Peyer's patch (tissue), 4 donors: Measurements from ENCODE around the gene MAML3. TPM values are rescaled to one million over a fixed set of nuclear protein-coding genes. Genes with fewer than 3 reads are reported as not detected.

Source experiments
- DNase-seq, 3 donors: peaks; one replicate each; pipeline ENCODE4 v3.0.0-alpha.2; 2017 to 2019
- H3K27ac ChIP-seq, 4 donors: fragments of 200-600 bp; sonication (generic); one replicate each; pipeline ENCODE4 v1.5.1; 2016 to 2019
- H3K27me3 ChIP-seq, 2 donors: fragments of 200-600 bp; sonication (generic); one replicate each; pipeline ENCODE4 v1.5.1; 2019
- H3K36me3 ChIP-seq, 3 donors: fragments of 200-600 bp; sonication (generic); one replicate each; pipeline ENCODE4 v1.5.1; 2016 to 2019
- H3K4me1 ChIP-seq, 4 donors: fragments of 200-600 bp; sonication (generic); one replicate each; pipeline ENCODE4 v1.5.1; 2016 to 2019
- H3K4me3 ChIP-seq, 4 donors: fragments of 200-600 bp; sonication (generic); 1 replicate in 3 of 4; 2 replicates in 1 of 4; pipeline ENCODE4 v1.5.1; 2016 to 2019; ENCODE audit warnings: mild to moderate bottlenecking in 1 of 4
- H3K9me3 ChIP-seq, 4 donors: fragments of 200-600 bp; sonication (generic); one replicate each; pipeline ENCODE4 v1.5.1; 2016 to 2019; ENCODE audit warnings: mild to moderate bottlenecking in 1 of 4
- CTCF ChIP-seq, 6 experiments: fragments of 450-650 bp in 4 of 6; fragments of 200-600 bp in 2 of 6; sonication (generic) in 1 of 6; IDR thresholded peaks; one replicate each; pipeline ENCODE4 v1.5.1; 2017 to 2019; ENCODE audit warnings: antibody characterized with exemption in 6 of 6, mild to moderate bottlenecking in 3 of 6, moderate library complexity in 1 of 6
- POLR2A ChIP-seq, 2 donors: fragments of 450-650 bp; IDR thresholded peaks; one replicate each; pipeline ENCODE4 v1.5.1; 2017; ENCODE audit warnings: antibody characterized with exemption in 2 of 2, mild to moderate bottlenecking in 2 of 2, moderate library complexity in 2 of 2
- total RNA-seq, 4 donors: library from RNA; depleted of rRNA; stranded (reverse); fragments of >200 nt; gene quantifications; one replicate each; pipeline ENCODE4 v1.1.0, GENCODE V29; 2016

MAML3 gene
- total RNA-seq, 4 donors from 2014 or later: 6.5 to 44.6 (median 22.1) TPM

GRCh38 chr4:139721789-139722188, 432.2 kb downstream of the MAML3 start:
- DNase-seq: no peak
- H3K36me3 ChIP-seq: peaks cover 0 to 29% (median 0%) of the 10 kb centered on the region in 3 donors
- no peak overlapping the region for H3K4me3 ChIP-seq
- no peaks in the 10 kb centered on the region for H3K4me1 ChIP-seq
- H3K27me3 ChIP-seq: no peaks in the 10 kb centered on the region
- TF ChIP-seq CTCF (IDR thresholded peaks at IDR 0.05) (no peak), POLR2A (IDR thresholded peaks at IDR 0.05) (no peak)
- H3K9me3 ChIP-seq: no peaks in the 10 kb centered on the region
- H3K27ac ChIP-seq: no peak overlapping the region

- TF ChIP-seq CTCF (IDR thresholded peaks at IDR 0.05): no peak
- TF ChIP-seq POLR2A (IDR thresholded peaks at IDR 0.05): no peak
- no peaks in the 10 kb centered on the region for H3K4me1 ChIP-seq
- H3K4me3 ChIP-seq: no peak overlapping the region
- no peaks in the 10 kb centered on the region for H3K9me3 ChIP-seq
- no peak for DNase-seq
- H3K36me3 ChIP-seq: peaks cover 0 to 27% (median 0%) of the 10 kb centered on the region in 3 donors
- H3K27ac ChIP-seq: no peak overlapping the region
- no peaks in the 10 kb centered on the region for H3K27me3 ChIP-seq
Observed at GRCh38 chr4:139720806-139721205, 433.2 kb downstream of the MAML3 start.

GRCh38 chr4:139719381-139720101, 434.4 kb downstream of the MAML3 start:
- TF ChIP-seq POLR2A (IDR thresholded peaks at IDR 0.05) (no peak), CTCF (IDR thresholded peaks at IDR 0.05) (no peak)
- no peaks in the 10 kb centered on the region for H3K9me3 ChIP-seq
- H3K36me3 ChIP-seq: peaks cover 0 to 22% (median 0%) of the 10 kb centered on the region in 3 donors
- no peak for DNase-seq
- no peaks in the 10 kb centered on the region for H3K27me3 ChIP-seq
- H3K27ac ChIP-seq: no peak overlapping the region
- no peak overlapping the region for H3K4me3 ChIP-seq
- H3K4me1 ChIP-seq: no peaks in the 10 kb centered on the region

- peaks cover 0 to 29% (median 0%) of the 10 kb centered on the region in 3 donors for H3K36me3 ChIP-seq
- TF ChIP-seq CTCF (IDR thresholded peaks at IDR 0.05) (no peak), POLR2A (IDR thresholded peaks at IDR 0.05) (no peak)
- H3K27me3 ChIP-seq: no peaks in the 10 kb centered on the region
- no peaks in the 10 kb centered on the region for H3K9me3 ChIP-seq
- H3K27ac ChIP-seq: no peak overlapping the region
- DNase-seq: no peak
- H3K4me1 ChIP-seq: no peaks in the 10 kb centered on the region
- no peak overlapping the region for H3K4me3 ChIP-seq
Observed at GRCh38 chr4:139718833-139719232, 435.2 kb downstream of the MAML3 start.

GRCh38 chr4:139718358-139718757, 435.6 kb downstream of the MAML3 start:
- Histone ChIP-seq H3K27me3 (no peaks in the 10 kb centered on the region), H3K27ac (no peak overlapping the region), H3K4me3 (no peak overlapping the region), H3K36me3 (peaks cover 0 to 29% (median 0%) of the 10 kb centered on the region in 3 donors), H3K4me1 (no peaks in the 10 kb centered on the region), H3K9me3 (no peaks in the 10 kb centered on the region)
- TF ChIP-seq CTCF (IDR thresholded peaks at IDR 0.05) (no peak), POLR2A (IDR thresholded peaks at IDR 0.05) (no peak)
- no peak for DNase-seq
